DMS 273 (cell line): ENCODE measurements around the gene ATG13.

Experiments used
- DNase-seq: peaks from one replicate; lab custom pipeline; 2025; ENCODE audit not compliant: unreplicated experiment; lab: John Stamatoyannopoulos, UW

The ATG13 gene

GRCh38 chr11:46722566-46723358, 105.4 kb downstream of the ATG13 start:
- no peak for DNase-seq

DNA sequence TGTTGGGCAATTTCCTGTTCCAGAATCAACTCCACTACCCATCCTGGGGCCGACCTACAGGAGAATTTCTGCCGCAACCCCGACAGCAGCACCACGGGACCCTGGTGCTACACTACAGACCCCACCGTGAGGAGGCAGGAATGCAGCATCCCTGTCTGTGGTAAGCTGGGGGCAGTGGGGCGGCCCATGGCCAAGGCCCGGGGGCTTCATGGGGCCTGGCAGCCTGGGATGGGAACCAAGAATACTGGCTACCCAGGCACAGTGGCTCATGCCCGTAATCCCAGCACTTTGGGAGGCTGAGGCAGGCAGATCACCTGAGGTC, 106.0 kb downstream of the ATG13 start:
- DNase-seq, result no peak

DNA sequence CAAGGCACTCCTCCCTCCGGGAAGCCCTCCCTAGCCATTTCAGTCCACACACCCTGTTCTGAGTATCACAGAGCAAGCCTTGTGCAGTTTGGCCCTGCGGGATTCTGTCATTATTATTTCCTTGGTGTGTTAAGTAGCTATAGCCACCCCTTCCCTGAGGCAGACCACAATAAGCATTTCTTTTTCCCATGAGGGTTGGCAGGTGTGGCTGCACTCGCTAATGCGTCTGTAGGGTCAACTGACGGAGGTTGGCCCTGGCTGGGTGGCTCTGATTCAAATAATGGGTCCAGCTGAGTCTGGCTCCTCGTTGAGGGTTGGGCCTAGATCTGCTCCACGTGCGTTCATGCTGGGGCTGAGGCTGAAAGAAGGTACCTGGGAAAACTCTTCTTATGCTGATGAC, 106.7 kb downstream of the ATG13 start:
- no peak for DNase-seq
